Heart left ventricle (tissue), 13 donors: Measurements from ENCODE around the gene SOX6.

Experiments used
- CTCF ChIP-seq, 12 donors: fragments of 200-600 bp; sonication (generic) in 4 of 12; IDR thresholded peaks; one replicate each; pipeline versions ENCODE4 v1.5.0 to v1.8.0; 2018 to 2022; ENCODE audit warnings: antibody characterized with exemption in 12 of 12, mild to moderate bottlenecking in 5 of 12
- POLR2A ChIP-seq, 2 donors: fragments of 450-650 bp; IDR thresholded peaks; one replicate each; pipeline ENCODE4 v1.6.1; 2017; ENCODE audit warnings: antibody characterized with exemption in 2 of 2, mild to moderate bottlenecking in 2 of 2, moderate library complexity in 2 of 2
- donor health status: ischemic (EF 13 %, LVEDD 7.1; RV severe dilation, severe dysfunction).
- donor health status: DM: no; HTN: yes; CAD: no.
- donor health status: DM: no; HTN: no; CAD: no.
- donor health status: ischemic (EF 25% LVEDD 6.9; RV normal size, moderate dysfunction).
- donor health status: ischemic (EF 25% LVEDD 5.7; RV mildly dilated, moderate dysfunction).
- donor health status: ischemic (EF 35%, LVEDD 5.7; RV mildly dilated, moderate dysfunction).
- donor health status: nonischemic (EF 11% LVEDD 7.7; RV severe dilation, severe dysfunction).
- donor health status: DM: yes; HTN: yes; CAD: no.
- donor health status: PGD.
- donor health status: ischemic (EF 29% LVEDD 5.4; RV normal size, mild dysfunction).
- donor health status: nonischemic (EF 23%, LVEDD 6.1; RV moderate dilation, normal function).

- no peak for TF ChIP-seq CTCF (IDR thresholded peaks at IDR 0.05)
- TF ChIP-seq POLR2A (IDR thresholded peaks at IDR 0.05): no peak
Measured at GRCh38 chr11:16052750-16053149, 303.6 kb downstream of the SOX6 start.
